Heart left ventricle (tissue), 13 donors: ENCODE data around the gene PTPRO.

Experiments used
- POLR2A ChIP-seq, 2 donors: fragments of 450-650 bp; IDR thresholded peaks; one replicate each; pipeline ENCODE4 v1.6.1; 2017; ENCODE audit warnings: antibody characterized with exemption in 2 of 2, mild to moderate bottlenecking in 2 of 2, moderate library complexity in 2 of 2
- TF ChIP-seq, protein P1 (sequence below), 12 donors: fragments of 200-600 bp; sonication (generic) in 4 of 12; IDR thresholded peaks; one replicate each; pipeline versions ENCODE4 v1.5.0 to v1.8.0; 2018 to 2022; ENCODE audit warnings: antibody characterized with exemption in 12 of 12, mild to moderate bottlenecking in 5 of 12
- donor health status: ischemic (EF 13 %, LVEDD 7.1; RV severe dilation, severe dysfunction).
- donor health status: DM: no; HTN: yes; CAD: no.
- donor health status: DM: no; HTN: no; CAD: no.
- donor health status: ischemic (EF 25% LVEDD 6.9; RV normal size, moderate dysfunction).
- donor health status: ischemic (EF 25% LVEDD 5.7; RV mildly dilated, moderate dysfunction).
- donor health status: ischemic (EF 35%, LVEDD 5.7; RV mildly dilated, moderate dysfunction).
- donor health status: nonischemic (EF 11% LVEDD 7.7; RV severe dilation, severe dysfunction).
- donor health status: DM: yes; HTN: yes; CAD: no.
- donor health status: PGD.
- donor health status: ischemic (EF 29% LVEDD 5.4; RV normal size, mild dysfunction).
- donor health status: nonischemic (EF 23%, LVEDD 6.1; RV moderate dilation, normal function).

DNA sequence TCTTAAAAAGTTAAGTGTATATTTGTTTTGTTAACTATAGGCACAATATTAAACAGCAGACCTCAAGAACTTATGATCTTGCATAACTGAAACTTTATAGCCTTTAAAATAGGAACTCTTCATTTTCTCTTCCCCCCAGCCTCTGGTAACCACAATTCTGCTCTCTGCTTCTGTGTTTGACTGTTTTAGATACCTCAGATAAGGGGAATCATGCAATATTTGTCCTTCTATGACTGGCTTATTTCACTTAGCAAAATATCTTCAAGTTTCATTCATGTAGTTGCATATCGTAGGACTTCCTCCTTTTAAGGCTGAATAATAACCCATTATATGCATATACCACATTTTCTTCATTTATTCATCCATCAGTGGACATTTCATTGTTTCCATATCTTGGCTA, 131.3 kb downstream of the PTPRO start:
- TF ChIP-seq, protein P1, sequence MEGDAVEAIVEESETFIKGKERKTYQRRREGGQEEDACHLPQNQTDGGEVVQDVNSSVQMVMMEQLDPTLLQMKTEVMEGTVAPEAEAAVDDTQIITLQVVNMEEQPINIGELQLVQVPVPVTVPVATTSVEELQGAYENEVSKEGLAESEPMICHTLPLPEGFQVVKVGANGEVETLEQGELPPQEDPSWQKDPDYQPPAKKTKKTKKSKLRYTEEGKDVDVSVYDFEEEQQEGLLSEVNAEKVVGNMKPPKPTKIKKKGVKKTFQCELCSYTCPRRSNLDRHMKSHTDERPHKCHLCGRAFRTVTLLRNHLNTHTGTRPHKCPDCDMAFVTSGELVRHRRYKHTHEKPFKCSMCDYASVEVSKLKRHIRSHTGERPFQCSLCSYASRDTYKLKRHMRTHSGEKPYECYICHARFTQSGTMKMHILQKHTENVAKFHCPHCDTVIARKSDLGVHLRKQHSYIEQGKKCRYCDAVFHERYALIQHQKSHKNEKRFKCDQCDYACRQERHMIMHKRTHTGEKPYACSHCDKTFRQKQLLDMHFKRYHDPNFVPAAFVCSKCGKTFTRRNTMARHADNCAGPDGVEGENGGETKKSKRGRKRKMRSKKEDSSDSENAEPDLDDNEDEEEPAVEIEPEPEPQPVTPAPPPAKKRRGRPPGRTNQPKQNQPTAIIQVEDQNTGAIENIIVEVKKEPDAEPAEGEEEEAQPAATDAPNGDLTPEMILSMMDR (IDR thresholded peaks at IDR 0.05): no peak
- TF ChIP-seq POLR2A (IDR thresholded peaks at IDR 0.05): no peak
